BJ (cell line): ENCODE measurements around the gene ETV6. TPM values are rescaled to one million over a fixed set of nuclear protein-coding genes. Genes with fewer than 3 reads are reported as not detected.

Experiments used
- CTCF ChIA-PET: fragments of 350-600 bp; formaldehyde crosslinking; extraction: SDS; loops from one replicate; lab custom pipeline; 2021; ENCODE audit warnings: antibody characterized with exemption, inconsistent platforms; lab: Yijun Ruan, JAX
- POLR2A ChIA-PET: fragments of 300-600 bp; sonication (Branson Sonifier 250); formaldehyde crosslinking; extraction: SDS; loops from one replicate; lab custom pipeline; 2021; ENCODE audit warnings: antibody characterized with exemption; lab: Charles Lee
- DNase-seq: peaks from one replicate; pipeline ENCODE4 v3.0.0-alpha.2; 2011; ENCODE audit warnings: low read depth
- H3K27me3 ChIP-seq: 2 replicates; pipeline ENCODE4 v1.6.0; 2011; ENCODE audit warnings: low read length; ENCODE audit not compliant: control insufficient read depth, insufficient read depth
- H3K36me3 ChIP-seq: 2 replicates; pipeline ENCODE4 v1.5.1; 2011; ENCODE audit warnings: low read length; ENCODE audit not compliant: control insufficient read depth, insufficient read depth
- H3K4me3 ChIP-seq: 2 replicates; pipeline ENCODE4 v1.5.1; 2011; ENCODE audit warnings: low read depth, mild to moderate bottlenecking, control low read depth, low read length
- polyA plus RNA-seq: library from polyadenylated mRNA; depleted of rRNA; stranded (reverse); fragments of >200 nt; gene quantifications from 2 replicates; pipeline ENCODE4 v1.2.3, GENCODE V29; 2011
- TF ChIP-seq, protein P1 (sequence below): IDR thresholded peaks from 2 replicates; pipeline ENCODE4 v1.5.1; 2011; ENCODE audit warnings: low read depth, mild to moderate bottlenecking, control low read depth, inconsistent platforms, low read length, moderate library complexity; ENCODE audit not compliant: insufficient read depth

ETV6 gene
- polyA plus RNA-seq, 1 experiment, result 10.7 TPM

DNA sequence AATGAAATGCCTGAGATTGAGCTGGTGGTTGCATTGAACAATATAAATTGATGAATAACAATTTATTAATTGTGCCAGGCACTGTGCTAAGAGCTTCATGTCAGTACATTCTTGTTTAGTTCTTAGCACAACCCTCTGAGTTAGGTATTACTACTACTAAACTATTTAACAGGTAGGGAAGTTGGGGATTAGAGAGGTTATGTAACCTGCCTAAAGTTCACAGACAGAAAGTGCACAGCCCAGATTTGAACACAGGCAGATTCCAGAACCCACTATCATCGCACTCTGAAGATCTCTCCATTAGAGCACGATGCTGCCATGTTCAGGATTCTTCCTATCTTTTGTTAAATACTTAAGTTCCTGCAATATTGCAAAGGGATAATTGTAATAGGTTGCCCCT lies 49.3 kb downstream of the ETV6 start:
- H3K36me3 ChIP-seq, result no peaks in the 10 kb centered on the region
- H3K4me3 ChIP-seq, result no peak overlapping the region
- DNase-seq, result no peak
- TF ChIP-seq, protein P1, sequence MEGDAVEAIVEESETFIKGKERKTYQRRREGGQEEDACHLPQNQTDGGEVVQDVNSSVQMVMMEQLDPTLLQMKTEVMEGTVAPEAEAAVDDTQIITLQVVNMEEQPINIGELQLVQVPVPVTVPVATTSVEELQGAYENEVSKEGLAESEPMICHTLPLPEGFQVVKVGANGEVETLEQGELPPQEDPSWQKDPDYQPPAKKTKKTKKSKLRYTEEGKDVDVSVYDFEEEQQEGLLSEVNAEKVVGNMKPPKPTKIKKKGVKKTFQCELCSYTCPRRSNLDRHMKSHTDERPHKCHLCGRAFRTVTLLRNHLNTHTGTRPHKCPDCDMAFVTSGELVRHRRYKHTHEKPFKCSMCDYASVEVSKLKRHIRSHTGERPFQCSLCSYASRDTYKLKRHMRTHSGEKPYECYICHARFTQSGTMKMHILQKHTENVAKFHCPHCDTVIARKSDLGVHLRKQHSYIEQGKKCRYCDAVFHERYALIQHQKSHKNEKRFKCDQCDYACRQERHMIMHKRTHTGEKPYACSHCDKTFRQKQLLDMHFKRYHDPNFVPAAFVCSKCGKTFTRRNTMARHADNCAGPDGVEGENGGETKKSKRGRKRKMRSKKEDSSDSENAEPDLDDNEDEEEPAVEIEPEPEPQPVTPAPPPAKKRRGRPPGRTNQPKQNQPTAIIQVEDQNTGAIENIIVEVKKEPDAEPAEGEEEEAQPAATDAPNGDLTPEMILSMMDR, result no peak
- CTCF ChIA-PET, result interaction anchor here (1.4 to 1.6 kb wide), 2 partner anchors 10 to 118 kb away, joined by 4 to 5 read pairs; no protein-coding TSS in a partner anchor
- POLR2A ChIA-PET, result no interaction called here
- H3K27me3 ChIP-seq, result no peaks in the 10 kb centered on the region

DNA sequence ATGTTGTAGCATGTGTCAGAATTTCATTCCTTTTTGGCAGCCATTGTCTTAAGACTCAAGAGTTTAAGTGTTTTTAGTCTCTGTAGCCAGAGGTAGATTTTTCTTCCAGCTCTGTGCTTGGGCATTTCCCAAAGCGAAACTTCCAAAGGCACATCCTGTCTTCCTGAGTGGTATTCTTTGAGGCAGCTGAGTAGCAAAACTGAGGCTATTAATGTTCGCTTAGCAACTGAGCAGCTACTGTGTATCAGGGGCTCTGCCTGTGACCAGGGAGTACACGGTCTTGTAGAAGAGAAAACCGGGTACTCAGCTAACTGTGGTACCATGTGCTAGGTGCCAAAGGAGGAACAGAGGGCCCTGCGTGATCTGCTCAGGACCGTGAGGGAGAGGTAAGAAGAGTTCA lies 52.0 kb downstream of the ETV6 start:
- ChIA-PET POLR2A (no interaction called here), CTCF (interaction anchor here (0.6 kb wide), 1 partner anchor 16 kb away, joined by 3 read pairs; no protein-coding TSS in a partner anchor)
- TF ChIP-seq, protein P1, result no peak
- Histone ChIP-seq H3K27me3 (no peaks in the 10 kb centered on the region), H3K36me3 (no peaks in the 10 kb centered on the region), H3K4me3 (no peak overlapping the region)
- DNase-seq, result no peak

DNA sequence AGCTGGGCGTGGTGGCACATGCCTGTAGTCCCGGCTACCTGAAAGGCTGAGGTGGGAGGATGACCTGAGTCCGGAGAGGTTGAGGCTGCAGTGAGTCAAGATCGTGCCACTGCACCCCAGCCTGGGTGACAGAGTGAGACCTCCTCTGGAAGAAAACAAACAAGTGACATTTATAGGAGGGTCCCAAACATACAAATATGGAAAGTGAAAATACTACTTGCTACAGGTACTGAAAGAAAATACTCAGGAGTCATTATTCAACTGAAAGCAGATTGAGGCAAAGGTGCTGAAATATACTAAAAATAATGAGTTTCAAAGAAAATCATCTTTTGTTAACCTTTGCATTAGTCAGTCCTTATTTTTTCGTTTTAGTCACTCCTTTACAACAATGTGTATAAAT lies 53.5 kb downstream of the ETV6 start:
- CTCF ChIA-PET, result no interaction called here
- TF ChIP-seq, protein P1, result no peak
- POLR2A ChIA-PET, result no interaction called here
- Histone ChIP-seq H3K36me3 (no peaks in the 10 kb centered on the region), H3K27me3 (no peaks in the 10 kb centered on the region), H3K4me3 (no peak overlapping the region)
- DNase-seq, result no peak

DNA sequence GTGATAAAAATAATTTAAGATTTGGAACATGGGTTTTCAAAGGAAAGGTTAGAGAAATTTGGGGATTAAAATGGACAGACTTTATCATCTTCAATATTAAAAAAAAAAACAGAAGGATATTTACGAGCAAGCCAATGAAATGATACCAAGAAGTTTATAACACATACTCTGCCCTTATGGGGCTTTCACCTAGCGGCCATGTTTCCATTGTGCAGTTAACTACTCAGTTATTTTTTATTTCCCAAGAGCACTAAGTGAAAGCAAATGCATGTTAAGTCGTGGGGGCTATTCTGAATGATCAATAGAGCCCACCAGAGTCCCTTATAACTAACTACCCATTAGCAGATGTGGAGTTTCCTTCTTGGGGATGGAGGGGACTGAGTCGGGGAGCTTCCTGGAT lies 53.9 kb downstream of the ETV6 start:
- H3K4me3 ChIP-seq, result no peak overlapping the region
- no peaks in the 10 kb centered on the region for H3K27me3 ChIP-seq
- DNase-seq, result no peak
- ChIA-PET CTCF (no interaction called here), POLR2A (no interaction called here)
- TF ChIP-seq, protein P1, result no peak
- no peaks in the 10 kb centered on the region for H3K36me3 ChIP-seq

DNA sequence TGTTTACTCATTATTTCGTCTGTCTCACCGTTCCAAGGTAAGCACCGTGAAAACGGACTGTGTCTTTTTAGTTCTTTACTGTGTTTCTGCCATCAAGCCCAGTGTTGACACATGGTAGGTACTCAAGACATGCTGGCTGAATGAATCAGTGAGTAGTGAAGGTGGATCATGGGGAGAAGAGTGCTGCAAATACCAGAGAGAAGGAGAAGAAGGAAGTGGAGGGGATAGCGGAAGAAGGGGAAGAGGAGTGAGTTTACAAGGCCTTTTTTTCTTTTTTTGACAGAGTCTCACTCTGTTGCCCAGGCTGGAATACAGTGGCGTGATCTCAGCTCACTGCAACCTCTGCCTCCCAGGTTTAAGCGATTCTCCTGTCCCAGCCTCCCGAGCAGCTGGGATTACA lies 54.6 kb downstream of the ETV6 start:
- TF ChIP-seq, protein P1, result no peak

More for the DNA sequence above, 54.6 kb downstream of the ETV6 start:
- Histone ChIP-seq H3K36me3 (no peaks in the 10 kb centered on the region), H3K27me3 (no peaks in the 10 kb centered on the region), H3K4me3 (no peak overlapping the region)
- CTCF ChIA-PET, result no interaction called here
- no peak for DNase-seq
- POLR2A ChIA-PET, result no interaction called here
